ENCODE measurements around the gene STK38.

- TF ChIP-seq POLR2AphosphoS5 (IDR thresholded peaks at IDR 0.05; ENCODE audit: borderline replicate concordance, low read depth, low read length) = no peak
- no peak for TF ChIP-seq EZH2 (IDR thresholded peaks at IDR 0.05)
- TF ChIP-seq FOXP2 (optimal IDR thresholded peaks at IDR 0.05; ENCODE audit: control extremely low read depth, extremely low read length, insufficient read depth) = no peak
These were observed 11.9 kb upstream of the STK38 start for GRCh38 chr6:36559011-36559793.
